ENCODE results near the gene RNU5B-1.

The RNU5B-1 gene

GRCh38 chr15:65304381-65305149 lies at the start of gene RNU5B-1:
RNU5B-1 (plus strand) TSS chr15:65304677.
- peak; percentile 100 for DNase-seq

GRCh38 chr15:65254758-65255157 lies 49.7 kb upstream of the RNU5B-1 start:
- DNase-seq, result no peak

GRCh38 chr15:65255486-65256140 lies 48.9 kb upstream of the RNU5B-1 start:
- DNase-seq, result no peak

- no peak for DNase-seq
Measured at GRCh38 chr15:65258375-65259262, 45.9 kb upstream of the RNU5B-1 start.

- DNase-seq, result no peak
Measured at GRCh38 chr15:65259367-65259797, 45.1 kb upstream of the RNU5B-1 start.

GRCh38 chr15:65260968-65261367 lies 43.5 kb upstream of the RNU5B-1 start:
- DNase-seq, result no peak

GRCh38 chr15:65263313-65263712 lies 41.2 kb upstream of the RNU5B-1 start:
- no peak for DNase-seq

GRCh38 chr15:65264863-65265430 lies 39.5 kb upstream of the RNU5B-1 start:
- no peak for DNase-seq

- DNase-seq, result no peak
Measured at GRCh38 chr15:65266469-65266868, 38.0 kb upstream of the RNU5B-1 start.

- no peak for DNase-seq
Measured at GRCh38 chr15:65268411-65268810, 36.1 kb upstream of the RNU5B-1 start.

- peak; percentile 14 to 62 for DNase-seq
Measured at GRCh38 chr15:65270811-65271545, 33.5 kb upstream of the RNU5B-1 start.

- no peak for DNase-seq
Measured at GRCh38 chr15:65275104-65275727, 29.3 kb upstream of the RNU5B-1 start.

- no peak for DNase-seq
Measured at GRCh38 chr15:65275728-65276126, 28.8 kb upstream of the RNU5B-1 start.

GRCh38 chr15:65277015-65277414 lies 27.5 kb upstream of the RNU5B-1 start:
- DNase-seq, result no peak

GRCh38 chr15:65278480-65278879 lies 26.0 kb upstream of the RNU5B-1 start:
- no peak for DNase-seq

- no peak for DNase-seq
Measured at GRCh38 chr15:65285291-65286068, 19.0 kb upstream of the RNU5B-1 start.

GRCh38 chr15:65286069-65286703 lies 18.3 kb upstream of the RNU5B-1 start:
- no peak for DNase-seq

- peak; percentile 81 to 89 for DNase-seq
Measured at GRCh38 chr15:65286704-65287519, 17.6 kb upstream of the RNU5B-1 start, which contains the start of gene PARP16. PARP16 (minus strand) TSS chr15:65286883; CDS start chr15:65286426, 457 bp downstream.

- no peak for DNase-seq
Measured at GRCh38 chr15:65287520-65287855, 17.0 kb upstream of the RNU5B-1 start.

Data from SW 1271 (cell line).